SK-N-SH (cell line): ENCODE results near the gene TOM1L1. TPM values are rescaled to one million over a fixed set of nuclear protein-coding genes. Genes with fewer than 3 reads are reported as not detected.

Source experiments
- CTCF ChIA-PET: fragments of 300-600, 350-600 bp; formaldehyde crosslinking; extraction: SDS; loops from one replicate; lab custom pipeline; 2021; lab: Yijun Ruan, JAX
- POLR2A ChIA-PET: fragments of 350-600 bp; sonication (Branson Sonifier 250); formaldehyde crosslinking; extraction: SDS; loops from one replicate; lab custom pipeline; 2020; ENCODE audit warnings: antibody characterized with exemption, inconsistent platforms; lab: Yijun Ruan, JAX
- DNase-seq: peaks from one replicate; pipeline ENCODE4 v3.0.0; 2012
- H2AFZ ChIP-seq: fragments of 200-600 bp; sonication (generic); 2 replicates; pipeline ENCODE4 v1.8.1; 2016; ENCODE audit warnings: antibody characterized with exemption, mild to moderate bottlenecking, low read depth
- H3F3A ChIP-seq: fragments of 200-600 bp; sonication (generic); replicated peaks from 2 replicates; pipeline ENCODE3; 2016; ENCODE audit warnings: antibody characterized with exemption, mild to moderate bottlenecking; ENCODE audit not compliant: insufficient read depth
- H3K27ac ChIP-seq, 2 experiments: fragments of 200-500 bp in 1 of 2; fragments of 200-600 bp in 1 of 2; sonication (Bioruptor generic) in 1 of 2; sonication (generic), shearing (Covaris generic) in 1 of 2; 2 replicates each; pipeline versions ENCODE4 v1.5.1 to v1.6.1; 2014 to 2016; ENCODE audit warnings: low read depth in 2 of 2, inconsistent platforms in 1 of 2, low read length in 1 of 2, mild to moderate bottlenecking in 1 of 2, mixed read lengths in 1 of 2
- H3K27me3 ChIP-seq: fragments of 200-600 bp; sonication (generic), shearing (Covaris generic); 2 replicates; pipeline ENCODE4 v1.6.1; 2016; ENCODE audit warnings: mixed run types; ENCODE audit not compliant: insufficient read depth
- H3K36me3 ChIP-seq, 2 experiments: fragments of 200-500 bp in 1 of 2; fragments of 200-600 bp in 1 of 2; sonication (Bioruptor generic) in 1 of 2; sonication (generic) in 1 of 2; replicated peaks in 1 of 2; 2 replicates each; pipeline versions ENCODE3 to v1.5.1; 2014 to 2016; ENCODE audit warnings: low read length in 1 of 2, mild to moderate bottlenecking in 1 of 2; ENCODE audit not compliant: insufficient read depth in 2 of 2, control insufficient read depth in 1 of 2
- H3K4me1 ChIP-seq, 2 experiments: fragments of 200-500 bp in 1 of 2; fragments of 200-600 bp in 1 of 2; sonication (Bioruptor generic) in 1 of 2; sonication (generic), shearing (Covaris generic) in 1 of 2; 2 replicates each; pipeline versions ENCODE4 v1.5.1 to v1.6.1; 2014 to 2016; ENCODE audit warnings: low read depth in 1 of 2, low read length in 1 of 2, mixed run types in 1 of 2; ENCODE audit not compliant: insufficient read depth in 2 of 2, control insufficient read depth in 1 of 2
- H3K4me2 ChIP-seq: fragments of 200-600 bp; sonication (generic), shearing (Covaris generic); 2 replicates; pipeline ENCODE4 v1.6.1; 2017; ENCODE audit warnings: mixed run types
- H3K4me3 ChIP-seq, 2 experiments: fragments of 200-500 bp in 1 of 2; fragments of 200-600 bp in 1 of 2; sonication (Bioruptor generic) in 1 of 2; sonication (generic), shearing (Covaris generic) in 1 of 2; 2 replicates each; pipeline versions ENCODE4 v1.5.1 to v1.8.1; 2014 to 2016; ENCODE audit warnings: low read depth in 2 of 2, inconsistent platforms in 1 of 2, low read length in 1 of 2, mild to moderate bottlenecking in 1 of 2, mixed read lengths in 1 of 2, moderate library complexity in 1 of 2
- H3K79me2 ChIP-seq: fragments of 200-600 bp; sonication (generic); 2 replicates; pipeline ENCODE4 v1.8.1; 2017; ENCODE audit warnings: mild to moderate bottlenecking; ENCODE audit not compliant: insufficient read depth
- H3K9ac ChIP-seq: fragments of 200-600 bp; sonication (generic); 2 replicates; pipeline ENCODE4 v1.6.1; 2017; ENCODE audit warnings: mixed run types
- H3K9me2 ChIP-seq: fragments of 200-600 bp; sonication (generic); 2 replicates; pipeline ENCODE4 v1.6.1; 2017; ENCODE audit warnings: mixed run types
- H3K9me3 ChIP-seq: fragments of 200-600 bp; sonication (generic); 2 replicates; pipeline ENCODE4 v1.6.1; 2017; ENCODE audit warnings: mixed run types, mild to moderate bottlenecking, moderate library complexity
- H4K20me1 ChIP-seq: fragments of 200-600 bp; sonication (generic); 2 replicates; pipeline ENCODE4 v1.6.1; 2017; ENCODE audit warnings: mild to moderate bottlenecking, mixed run types; ENCODE audit not compliant: insufficient read depth
- CHD2 ChIP-seq: fragments of 150-350 bp; IDR thresholded peaks from 2 replicates; pipeline ENCODE4 v1.6.1; 2018; ENCODE audit warnings: low read length; ENCODE audit not compliant: partially characterized antibody
- ELF1 ChIP-seq: IDR thresholded peaks from 2 replicates; pipeline ENCODE4 v1.4.0; 2012
- EP300 ChIP-seq, 2 experiments: IDR thresholded peaks; 2 replicates each; pipeline versions ENCODE4 v1.4.0 to v1.6.1; 2012; ENCODE audit warnings: borderline replicate concordance in 1 of 2, low read depth in 1 of 2, low read length in 1 of 2
- EZH2phosphoT487 ChIP-seq: fragments of 200-600 bp; sonication (generic); IDR thresholded peaks from 2 replicates; pipeline ENCODE4 v1.6.1; 2017; ENCODE audit warnings: low read depth, mixed run types, mild to moderate bottlenecking, antibody characterized with exemption, moderate library complexity, borderline replicate concordance
- FOSL2 ChIP-seq: IDR thresholded peaks from 2 replicates; pipeline ENCODE4 v1.4.0; 2012; ENCODE audit warnings: low read depth, mild to moderate bottlenecking, moderate library complexity, borderline replicate concordance
- GABPA ChIP-seq: IDR thresholded peaks from 2 replicates; pipeline ENCODE4 v1.4.0; 2012; ENCODE audit warnings: low read depth, mild to moderate bottlenecking
- GATA2 ChIP-seq: sonication (generic); formaldehyde crosslinking; IDR thresholded peaks from 2 replicates; pipeline ENCODE4 v1.5.0; 2020; ENCODE audit warnings: mild to moderate bottlenecking, missing genetic modification reagents
- JUND ChIP-seq: IDR thresholded peaks from 2 replicates; pipeline ENCODE4 v1.4.0; 2012
- MAX ChIP-seq: IDR thresholded peaks from 2 replicates; pipeline ENCODE4 v1.4.0; 2012; ENCODE audit warnings: low read depth
- MEF2A ChIP-seq: IDR thresholded peaks from 2 replicates; pipeline ENCODE4 v1.4.0; 2012; ENCODE audit warnings: low read depth, borderline replicate concordance
- NFIC ChIP-seq: IDR thresholded peaks from 2 replicates; pipeline ENCODE4 v1.4.0; 2012; ENCODE audit warnings: borderline replicate concordance
- RCOR1 ChIP-seq: fragments of 150-350 bp; IDR thresholded peaks from 2 replicates; pipeline ENCODE4 v1.6.1; 2017; ENCODE audit warnings: antibody characterized with exemption, low read length
- RFX5 ChIP-seq: IDR thresholded peaks from 2 replicates; pipeline ENCODE4 v1.6.1; 2012; ENCODE audit warnings: mild to moderate bottlenecking, improper control_type of control experiment, low read length
- RXRA ChIP-seq: IDR thresholded peaks from 2 replicates; pipeline ENCODE4 v1.4.0; 2012; ENCODE audit warnings: low read depth, mild to moderate bottlenecking, borderline replicate concordance
- SMC3 ChIP-seq: IDR thresholded peaks from 2 replicates; pipeline ENCODE4 v1.6.1; 2012; ENCODE audit warnings: low read depth, low read length, improper control_type of control experiment
- TAF1 ChIP-seq: IDR thresholded peaks from 2 replicates; pipeline ENCODE4 v1.6.1; 2012; ENCODE audit warnings: low read depth, mild to moderate bottlenecking, low read length, moderate library complexity, borderline replicate concordance
- TCF12 ChIP-seq: IDR thresholded peaks from 2 replicates; pipeline ENCODE4 v1.4.0; 2012
- YY1 ChIP-seq: IDR thresholded peaks from 2 replicates; pipeline ENCODE4 v1.4.0; 2012; ENCODE audit warnings: low read depth, mild to moderate bottlenecking
- WGBS: methylation state at CpG from one replicate; pipeline ENCODE4 v1.1.6; 2017; ENCODE audit warnings: low lambda C conversion rate; 5-methylcytosine and 5-hydroxymethylcytosine counted together
- polyA plus RNA-seq, 3 experiments: library from polyadenylated mRNA; depleted of rRNA; stranded (reverse); fragments of >200 nt; gene quantifications; 2 replicates each; pipeline ENCODE4 v1.2.3, GENCODE V29; 2012
- TF ChIP-seq, protein P1 (sequence below): fragments of 150-350 bp; IDR thresholded peaks from 2 replicates; pipeline ENCODE4 v1.6.1; 2017; ENCODE audit warnings: antibody characterized with exemption, low read length, low read depth, borderline replicate concordance
- TF ChIP-seq, protein P2 (sequence below): fragments of 150-350 bp; IDR thresholded peaks from 2 replicates; pipeline ENCODE4 v1.6.1; 2016; ENCODE audit warnings: mild to moderate bottlenecking, low read depth, low read length
- TF ChIP-seq, protein P3 (sequence below): fragments of 200-600 bp; sonication (generic); IDR thresholded peaks from 2 replicates; pipeline ENCODE4 v1.6.1; 2017; ENCODE audit warnings: antibody characterized with exemption, mild to moderate bottlenecking, moderate library complexity

TOM1L1 gene
- polyA plus RNA-seq, 1 of the 3 experiments (the other 2 are of a cell fraction): 46.5 TPM

GRCh38 chr17:54976316-54976715 lies 75.7 kb downstream of the TOM1L1 start (continued):
- TF ChIP-seq, protein P1, sequence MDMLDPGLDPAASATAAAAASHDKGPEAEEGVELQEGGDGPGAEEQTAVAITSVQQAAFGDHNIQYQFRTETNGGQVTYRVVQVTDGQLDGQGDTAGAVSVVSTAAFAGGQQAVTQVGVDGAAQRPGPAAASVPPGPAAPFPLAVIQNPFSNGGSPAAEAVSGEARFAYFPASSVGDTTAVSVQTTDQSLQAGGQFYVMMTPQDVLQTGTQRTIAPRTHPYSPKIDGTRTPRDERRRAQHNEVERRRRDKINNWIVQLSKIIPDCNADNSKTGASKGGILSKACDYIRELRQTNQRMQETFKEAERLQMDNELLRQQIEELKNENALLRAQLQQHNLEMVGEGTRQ: no peak
- TF ChIP-seq EP300 (IDR thresholded peaks at IDR 0.05; ENCODE audit: borderline replicate concordance in 1 of 2, low read depth in 1 of 2, low read length in 1 of 2): no peak

DNA sequence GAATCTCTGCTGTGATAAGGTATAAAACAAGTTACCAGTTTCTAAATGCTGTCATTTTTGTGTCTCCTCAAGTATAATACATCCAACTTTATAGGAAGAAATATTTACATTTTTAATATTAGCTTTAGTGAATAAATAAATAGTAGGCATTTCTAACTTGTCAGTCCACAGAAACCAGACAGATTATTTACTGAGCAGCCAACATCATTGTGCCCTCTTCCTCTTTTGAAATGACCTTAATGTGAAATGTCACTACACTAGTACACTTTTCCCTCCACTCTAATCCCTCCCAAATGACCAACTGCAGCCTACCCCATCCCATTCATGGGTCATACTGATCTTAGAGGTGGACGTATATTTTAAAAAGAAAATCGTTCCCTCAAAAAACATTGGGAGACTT lies 77.1 kb downstream of the TOM1L1 start:
- Histone ChIP-seq H3K27ac (no peak overlapping the region), H3K9me3 (peaks cover 6% of the 10 kb centered on the region; the same call in 1 of the 2 replicates), H2AFZ (no peak overlapping the region), H3K36me3 (peaks cover 2 to 16% of the 10 kb centered on the region in 2 experiments), H3K4me2 (no peak overlapping the region), H3K4me1 (peaks cover 5 to 7% of the 10 kb centered on the region in 2 experiments; a peak in 3 of 4 replicates), H3K9me2 (no peaks in the 10 kb centered on the region), H3K27me3 (no peaks in the 10 kb centered on the region), H3F3A (peaks cover 13% of the 10 kb centered on the region), H3K4me3 (no peak overlapping the region), H3K9ac (no peak overlapping the region), H3K79me2 (peaks cover 13% of the 10 kb centered on the region), H4K20me1 (no peaks in the 10 kb centered on the region)
- TF ChIP-seq GATA2 (no peak), CHD2 (no peak), ELF1 (no peak), JUND (no peak), RFX5 (no peak), RXRA (no peak)
- 94% methylated on average over 2 of the region's 2 CpGs for WGBS
- ChIA-PET CTCF (interaction anchor here (0.7 kb wide), 1 partner anchor 8 kb away, joined by 3 read pairs; no protein-coding TSS in a partner anchor), POLR2A (no interaction called here)
- no peak for DNase-seq

DNA sequence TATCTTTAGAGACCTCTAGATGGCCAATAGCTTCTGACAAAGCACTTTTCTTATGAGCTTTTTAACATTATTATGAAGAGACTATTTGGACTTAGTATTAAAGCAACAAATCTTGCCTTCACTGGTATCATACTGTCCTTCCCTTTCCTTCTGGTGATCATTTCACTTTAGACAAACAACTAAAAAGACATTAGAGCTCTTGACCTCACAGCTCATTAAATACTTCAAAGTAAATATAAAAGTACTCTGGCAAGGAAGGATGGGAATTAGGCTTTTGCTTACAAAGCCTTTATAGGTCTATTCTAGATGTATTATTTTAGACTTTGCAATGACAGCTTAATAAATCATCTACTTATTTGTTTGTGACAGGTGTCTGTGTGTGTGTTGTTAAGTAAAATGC lies 79.0 kb downstream of the TOM1L1 start:
- no peaks in the 10 kb centered on the region for H4K20me1 ChIP-seq
- peaks cover 13% of the 10 kb centered on the region for H3F3A ChIP-seq
- H3K9ac ChIP-seq: no peak overlapping the region
- CTCF ChIA-PET: interaction anchor here (1.0 to 2.1 kb wide), 4 partner anchors 9 to 317 kb away, joined by 3 to 11 read pairs (median 4); no protein-coding TSS in a partner anchor
- no peak for TF ChIP-seq RFX5
- no peak for TF ChIP-seq GABPA
- TF ChIP-seq, protein P2, sequence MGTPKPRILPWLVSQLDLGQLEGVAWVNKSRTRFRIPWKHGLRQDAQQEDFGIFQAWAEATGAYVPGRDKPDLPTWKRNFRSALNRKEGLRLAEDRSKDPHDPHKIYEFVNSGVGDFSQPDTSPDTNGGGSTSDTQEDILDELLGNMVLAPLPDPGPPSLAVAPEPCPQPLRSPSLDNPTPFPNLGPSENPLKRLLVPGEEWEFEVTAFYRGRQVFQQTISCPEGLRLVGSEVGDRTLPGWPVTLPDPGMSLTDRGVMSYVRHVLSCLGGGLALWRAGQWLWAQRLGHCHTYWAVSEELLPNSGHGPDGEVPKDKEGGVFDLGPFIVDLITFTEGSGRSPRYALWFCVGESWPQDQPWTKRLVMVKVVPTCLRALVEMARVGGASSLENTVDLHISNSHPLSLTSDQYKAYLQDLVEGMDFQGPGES: no peak
- TF ChIP-seq TCF12: no peak
- no peak for TF ChIP-seq FOSL2
- no peak for TF ChIP-seq SMC3
- TF ChIP-seq MAX: no peak
- no peak for TF ChIP-seq YY1
- no peak for TF ChIP-seq MEF2A
- no peak for TF ChIP-seq RCOR1
- TF ChIP-seq CHD2: no peak
- no peak for TF ChIP-seq GATA2
- no peak for TF ChIP-seq NFIC
- TF ChIP-seq TAF1: no peak
- TF ChIP-seq, protein P3, sequence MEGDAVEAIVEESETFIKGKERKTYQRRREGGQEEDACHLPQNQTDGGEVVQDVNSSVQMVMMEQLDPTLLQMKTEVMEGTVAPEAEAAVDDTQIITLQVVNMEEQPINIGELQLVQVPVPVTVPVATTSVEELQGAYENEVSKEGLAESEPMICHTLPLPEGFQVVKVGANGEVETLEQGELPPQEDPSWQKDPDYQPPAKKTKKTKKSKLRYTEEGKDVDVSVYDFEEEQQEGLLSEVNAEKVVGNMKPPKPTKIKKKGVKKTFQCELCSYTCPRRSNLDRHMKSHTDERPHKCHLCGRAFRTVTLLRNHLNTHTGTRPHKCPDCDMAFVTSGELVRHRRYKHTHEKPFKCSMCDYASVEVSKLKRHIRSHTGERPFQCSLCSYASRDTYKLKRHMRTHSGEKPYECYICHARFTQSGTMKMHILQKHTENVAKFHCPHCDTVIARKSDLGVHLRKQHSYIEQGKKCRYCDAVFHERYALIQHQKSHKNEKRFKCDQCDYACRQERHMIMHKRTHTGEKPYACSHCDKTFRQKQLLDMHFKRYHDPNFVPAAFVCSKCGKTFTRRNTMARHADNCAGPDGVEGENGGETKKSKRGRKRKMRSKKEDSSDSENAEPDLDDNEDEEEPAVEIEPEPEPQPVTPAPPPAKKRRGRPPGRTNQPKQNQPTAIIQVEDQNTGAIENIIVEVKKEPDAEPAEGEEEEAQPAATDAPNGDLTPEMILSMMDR: no peak
- no peak for TF ChIP-seq JUND
- TF ChIP-seq EZH2phosphoT487: no peak
- no peak for TF ChIP-seq ELF1
- peaks cover 6% of the 10 kb centered on the region; the same call in 1 of the 2 replicates for H3K9me3 ChIP-seq
- no peak overlapping the region for H3K27ac ChIP-seq
- no peak overlapping the region for H3K4me2 ChIP-seq
- no peaks in the 10 kb centered on the region for H3K9me2 ChIP-seq
- no peaks in the 10 kb centered on the region for H3K27me3 ChIP-seq
- no peak overlapping the region for H3K4me3 ChIP-seq
- POLR2A ChIA-PET: no interaction called here
- H2AFZ ChIP-seq: no peak overlapping the region
- peaks cover 0 to 8% of the 10 kb centered on the region in 2 experiments; a peak in 3 of 4 replicates for H3K4me1 ChIP-seq
- DNase-seq: no peak
- H3K36me3 ChIP-seq: peaks cover 2 to 16% of the 10 kb centered on the region in 2 experiments
- H3K79me2 ChIP-seq: peaks cover 12% of the 10 kb centered on the region
